ENCODE measurements around the gene AMIGO3.

AMIGO3 gene

DNA sequence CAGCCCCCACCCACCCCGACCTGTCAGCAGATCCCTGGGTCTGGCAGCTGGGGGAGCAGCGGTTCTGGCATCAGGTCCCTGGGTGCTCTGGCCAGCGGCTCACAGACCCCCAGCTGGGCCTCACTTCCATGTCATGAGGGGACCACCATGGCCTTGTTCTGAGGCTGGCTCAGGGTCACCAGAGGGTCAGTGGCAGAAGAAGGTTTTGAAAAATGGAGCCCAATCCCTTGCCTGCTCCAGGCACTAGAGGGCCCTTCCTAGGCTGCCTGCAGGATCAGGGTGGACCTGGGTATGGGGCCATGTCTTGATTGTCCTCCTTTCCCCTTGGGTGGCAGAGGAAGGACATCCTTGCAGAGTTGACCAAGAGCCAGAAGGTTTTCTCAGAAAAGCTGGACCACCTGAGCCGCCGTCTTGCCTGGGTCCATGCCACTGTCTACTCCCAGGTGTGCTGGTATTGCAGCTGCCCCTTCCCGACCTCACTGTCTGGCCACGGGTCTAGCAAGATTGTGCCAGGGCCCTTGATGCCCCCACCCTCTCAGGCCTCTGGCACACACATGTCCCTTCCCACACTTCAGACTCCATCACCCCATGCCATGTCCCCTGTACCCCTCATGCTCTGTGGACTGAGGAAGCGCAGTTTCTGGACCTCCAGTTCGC, 12.9 kb downstream of the AMIGO3 start (continued):
- TF ChIP-seq ZNF394 (tag by site-specific recombination; IDR thresholded peaks at IDR 0.05; ENCODE audit: borderline replicate concordance) (no peak), ZFP37 (tag by site-specific recombination; IDR thresholded peaks at IDR 0.05) (no peak), ZNF324 (tag by site-specific recombination; IDR thresholded peaks at IDR 0.05) (no peak), ZNF174 (tag by site-specific recombination; IDR thresholded peaks at IDR 0.05) (no peak), SCRT1 (tag by site-specific recombination; IDR thresholded peaks at IDR 0.05; ENCODE audit: borderline replicate concordance) (no peak)

DNA sequence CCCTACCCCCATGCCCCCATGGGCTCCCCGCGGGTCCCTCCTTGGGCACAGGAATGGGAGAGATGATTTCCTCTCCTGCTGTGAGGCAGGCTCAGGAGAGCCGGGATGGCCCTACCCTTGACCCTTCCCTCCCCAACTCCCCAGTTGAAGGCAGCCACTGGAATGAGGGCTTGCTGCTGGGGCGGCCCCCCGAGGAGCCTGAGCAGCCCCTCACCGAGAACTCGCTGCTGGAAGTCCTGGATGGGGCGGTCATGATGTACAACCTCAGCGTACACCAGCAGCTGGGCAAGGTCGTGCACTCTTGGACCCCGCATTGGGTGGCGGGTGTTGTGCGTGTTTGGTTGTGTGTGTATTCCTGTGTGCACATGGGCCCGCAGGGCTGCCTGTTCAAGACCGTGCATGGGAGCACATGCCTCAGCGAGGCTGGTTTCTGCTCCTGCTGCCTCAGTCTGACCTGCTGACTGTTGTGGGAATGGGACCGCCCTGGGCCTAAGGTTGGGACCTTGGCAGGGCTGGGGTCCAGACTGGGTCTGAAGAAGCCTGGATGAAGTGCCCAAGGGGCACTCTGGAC, 14.0 kb downstream of the AMIGO3 start:
- no peaks in the 10 kb centered on the region for H3K9me3 ChIP-seq (ENCODE audit: control insufficient read depth, insufficient read depth, low read depth, low read length)
- ChIA-PET POLR2A (no interaction called here), CTCF (interaction anchor here (0.6 kb wide), 1 partner anchor 97 kb away, joined by 3 read pairs; no protein-coding TSS in a partner anchor)
- TF ChIP-seq, protein P1, sequence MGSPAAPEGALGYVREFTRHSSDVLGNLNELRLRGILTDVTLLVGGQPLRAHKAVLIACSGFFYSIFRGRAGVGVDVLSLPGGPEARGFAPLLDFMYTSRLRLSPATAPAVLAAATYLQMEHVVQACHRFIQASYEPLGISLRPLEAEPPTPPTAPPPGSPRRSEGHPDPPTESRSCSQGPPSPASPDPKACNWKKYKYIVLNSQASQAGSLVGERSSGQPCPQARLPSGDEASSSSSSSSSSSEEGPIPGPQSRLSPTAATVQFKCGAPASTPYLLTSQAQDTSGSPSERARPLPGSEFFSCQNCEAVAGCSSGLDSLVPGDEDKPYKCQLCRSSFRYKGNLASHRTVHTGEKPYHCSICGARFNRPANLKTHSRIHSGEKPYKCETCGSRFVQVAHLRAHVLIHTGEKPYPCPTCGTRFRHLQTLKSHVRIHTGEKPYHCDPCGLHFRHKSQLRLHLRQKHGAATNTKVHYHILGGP (tag by site-specific recombination; IDR thresholded peaks at IDR 0.05) = no peak
- TF ChIP-seq, protein P2, sequence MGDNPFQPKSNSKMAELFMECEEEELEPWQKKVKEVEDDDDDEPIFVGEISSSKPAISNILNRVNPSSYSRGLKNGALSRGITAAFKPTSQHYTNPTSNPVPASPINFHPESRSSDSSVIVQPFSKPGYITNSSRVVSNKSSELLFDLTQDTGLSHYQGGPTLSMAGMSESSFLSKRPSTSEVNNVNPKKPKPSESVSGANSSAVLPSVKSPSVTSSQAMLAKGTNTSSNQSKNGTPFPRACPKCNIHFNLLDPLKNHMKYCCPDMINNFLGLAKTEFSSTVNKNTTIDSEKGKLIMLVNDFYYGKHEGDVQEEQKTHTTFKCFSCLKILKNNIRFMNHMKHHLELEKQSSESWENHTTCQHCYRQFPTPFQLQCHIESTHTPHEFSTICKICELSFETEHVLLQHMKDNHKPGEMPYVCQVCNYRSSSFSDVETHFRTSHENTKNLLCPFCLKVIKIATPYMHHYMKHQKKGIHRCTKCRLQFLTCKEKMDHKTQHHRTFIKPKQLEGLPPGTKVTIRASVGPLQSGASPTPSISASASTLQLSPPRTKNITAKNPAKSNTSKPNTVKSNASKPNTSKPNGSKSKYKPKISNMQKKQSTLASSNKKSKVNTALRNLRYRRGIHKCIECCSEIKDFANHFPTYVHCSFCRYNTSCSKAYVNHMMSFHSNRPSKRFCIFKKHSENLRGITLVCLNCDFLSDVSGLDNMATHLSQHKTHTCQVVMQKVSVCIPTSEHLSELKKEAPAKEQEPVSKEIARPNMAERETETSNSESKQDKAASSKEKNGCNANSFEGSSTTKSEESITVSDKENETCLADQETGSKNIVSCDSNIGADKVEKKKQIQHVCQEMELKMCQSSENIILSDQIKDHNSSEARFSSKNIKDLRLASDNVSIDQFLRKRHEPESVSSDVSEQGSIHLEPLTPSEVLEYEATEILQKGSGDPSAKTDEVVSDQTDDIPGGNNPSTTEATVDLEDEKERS (tag by site-specific recombination; IDR thresholded peaks at IDR 0.05) = no peak
- H3K36me3 ChIP-seq (ENCODE audit: control insufficient read depth in 2 of 2, insufficient read depth in 1 of 2, low read length in 2 of 2) = peaks cover 0 to 72% of the 10 kb centered on the region in 2 experiments; a peak in 2 of 3 replicates
- no peak overlapping the region for H3K27ac ChIP-seq (ENCODE audit: extremely low read depth, low read depth, low read length)
- H3K4me1 ChIP-seq (ENCODE audit: control insufficient read depth, insufficient read depth, low read length) = no peaks in the 10 kb centered on the region
- no peak overlapping the region for H3K4me3 ChIP-seq (ENCODE audit: low read depth, low read length)

DNA sequence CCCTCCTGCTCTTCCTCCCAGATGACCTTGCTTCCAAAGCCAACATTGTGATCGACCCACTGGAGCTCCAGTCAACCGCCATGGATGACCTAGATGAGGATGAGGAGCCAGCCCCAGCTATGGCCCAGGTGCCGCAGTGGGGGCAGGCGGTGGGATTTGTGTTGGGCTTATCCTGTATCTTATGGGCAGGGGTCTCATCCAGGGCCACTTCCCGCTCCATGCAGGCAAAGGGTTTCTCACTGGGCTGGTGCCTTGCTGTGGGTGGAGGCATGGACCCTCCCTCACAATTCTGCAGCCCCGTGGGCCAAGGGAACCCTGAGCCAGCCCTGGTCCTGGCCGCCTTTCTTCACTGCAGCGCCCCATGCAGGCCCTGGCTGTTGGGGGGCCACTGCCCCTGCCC, 14.9 kb downstream of the AMIGO3 start:
- ChIA-PET POLR2A (no interaction called here), CTCF (interaction anchor here (0.6 to 4.7 kb wide), 2 partner anchors 97 to 135 kb away, joined by 4 to 36 read pairs; no protein-coding TSS in a partner anchor)
- H3K4me3 ChIP-seq (ENCODE audit: low read depth, low read length) = no peak overlapping the region
- no peaks in the 10 kb centered on the region for H3K9me3 ChIP-seq (ENCODE audit: control insufficient read depth, insufficient read depth, low read depth, low read length)
- no peak overlapping the region for H3K27ac ChIP-seq (ENCODE audit: extremely low read depth, low read depth, low read length)
- H3K4me1 ChIP-seq (ENCODE audit: control insufficient read depth, insufficient read depth, low read length) = no peaks in the 10 kb centered on the region
- peaks cover 0 to 81% of the 10 kb centered on the region in 2 experiments; a peak in 2 of 3 replicates for H3K36me3 ChIP-seq (ENCODE audit: control insufficient read depth in 2 of 2, insufficient read depth in 1 of 2, low read length in 2 of 2)
- TF ChIP-seq, protein P3, sequence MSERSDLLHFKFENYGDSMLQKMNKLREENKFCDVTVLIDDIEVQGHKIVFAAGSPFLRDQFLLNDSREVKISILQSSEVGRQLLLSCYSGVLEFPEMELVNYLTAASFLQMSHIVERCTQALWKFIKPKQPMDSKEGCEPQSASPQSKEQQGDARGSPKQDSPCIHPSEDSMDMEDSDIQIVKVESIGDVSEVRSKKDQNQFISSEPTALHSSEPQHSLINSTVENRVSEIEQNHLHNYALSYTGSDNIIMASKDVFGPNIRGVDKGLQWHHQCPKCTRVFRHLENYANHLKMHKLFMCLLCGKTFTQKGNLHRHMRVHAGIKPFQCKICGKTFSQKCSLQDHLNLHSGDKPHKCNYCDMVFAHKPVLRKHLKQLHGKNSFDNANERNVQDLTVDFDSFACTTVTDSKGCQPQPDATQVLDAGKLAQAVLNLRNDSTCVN (tag by site-specific recombination; optimal IDR thresholded peaks at IDR 0.05) = no peak
- TF ChIP-seq, protein P4, sequence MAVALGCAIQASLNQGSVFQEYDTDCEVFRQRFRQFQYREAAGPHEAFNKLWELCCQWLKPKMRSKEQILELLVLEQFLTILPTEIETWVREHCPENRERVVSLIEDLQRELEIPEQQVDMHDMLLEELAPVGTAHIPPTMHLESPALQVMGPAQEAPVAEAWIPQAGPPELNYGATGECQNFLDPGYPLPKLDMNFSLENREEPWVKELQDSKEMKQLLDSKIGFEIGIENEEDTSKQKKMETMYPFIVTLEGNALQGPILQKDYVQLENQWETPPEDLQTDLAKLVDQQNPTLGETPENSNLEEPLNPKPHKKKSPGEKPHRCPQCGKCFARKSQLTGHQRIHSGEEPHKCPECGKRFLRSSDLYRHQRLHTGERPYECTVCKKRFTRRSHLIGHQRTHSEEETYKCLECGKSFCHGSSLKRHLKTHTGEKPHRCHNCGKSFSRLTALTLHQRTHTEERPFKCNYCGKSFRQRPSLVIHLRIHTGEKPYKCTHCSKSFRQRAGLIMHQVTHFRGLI (tag by site-specific recombination; IDR thresholded peaks at IDR 0.05) = no peak
- TF ChIP-seq ZSCAN30 (tag by site-specific recombination; IDR thresholded peaks at IDR 0.05) (no peak), ZNF37A (tag by site-specific recombination; IDR thresholded peaks at IDR 0.05) (no peak), ZFP37 (tag by site-specific recombination; IDR thresholded peaks at IDR 0.05) (no peak), ZNF558 (tag by site-specific recombination; IDR thresholded peaks at IDR 0.05) (no peak), ZNF214 (tag by site-specific recombination; IDR thresholded peaks at IDR 0.05; ENCODE audit: borderline replicate concordance) (no peak), ZNF404 (tag by site-specific recombination; IDR thresholded peaks at IDR 0.05) (no peak), ZNF146 (tag by site-specific recombination; IDR thresholded peaks at IDR 0.05) (no peak), ZBTB20 (tag by site-specific recombination; IDR thresholded peaks at IDR 0.05) (no peak), ZNF548 (tag by site-specific recombination; IDR thresholded peaks at IDR 0.05) (no peak)
- TF ChIP-seq, protein P5, sequence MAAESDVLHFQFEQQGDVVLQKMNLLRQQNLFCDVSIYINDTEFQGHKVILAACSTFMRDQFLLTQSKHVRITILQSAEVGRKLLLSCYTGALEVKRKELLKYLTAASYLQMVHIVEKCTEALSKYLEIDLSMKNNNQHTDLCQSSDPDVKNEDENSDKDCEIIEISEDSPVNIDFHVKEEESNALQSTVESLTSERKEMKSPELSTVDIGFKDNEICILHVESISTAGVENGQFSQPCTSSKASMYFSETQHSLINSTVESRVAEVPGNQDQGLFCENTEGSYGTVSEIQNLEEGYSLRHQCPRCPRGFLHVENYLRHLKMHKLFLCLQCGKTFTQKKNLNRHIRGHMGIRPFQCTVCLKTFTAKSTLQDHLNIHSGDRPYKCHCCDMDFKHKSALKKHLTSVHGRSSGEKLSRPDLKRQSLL (tag by site-specific recombination; IDR thresholded peaks at IDR 0.05) = no peak
- TF ChIP-seq, protein P6, sequence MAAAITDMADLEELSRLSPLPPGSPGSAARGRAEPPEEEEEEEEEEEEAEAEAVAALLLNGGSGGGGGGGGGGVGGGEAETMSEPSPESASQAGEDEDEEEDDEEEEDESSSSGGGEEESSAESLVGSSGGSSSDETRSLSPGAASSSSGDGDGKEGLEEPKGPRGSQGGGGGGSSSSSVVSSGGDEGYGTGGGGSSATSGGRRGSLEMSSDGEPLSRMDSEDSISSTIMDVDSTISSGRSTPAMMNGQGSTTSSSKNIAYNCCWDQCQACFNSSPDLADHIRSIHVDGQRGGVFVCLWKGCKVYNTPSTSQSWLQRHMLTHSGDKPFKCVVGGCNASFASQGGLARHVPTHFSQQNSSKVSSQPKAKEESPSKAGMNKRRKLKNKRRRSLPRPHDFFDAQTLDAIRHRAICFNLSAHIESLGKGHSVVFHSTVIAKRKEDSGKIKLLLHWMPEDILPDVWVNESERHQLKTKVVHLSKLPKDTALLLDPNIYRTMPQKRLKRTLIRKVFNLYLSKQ (tag by site-specific recombination; IDR thresholded peaks at IDR 0.05; ENCODE audit: borderline replicate concordance) = no peak

Measured in HEK293 (cell line).